OCI-LY3 (cell line): ENCODE results near the gene IL16.

Experiments used
- EZH2phosphoT487 ChIP-seq: fragments of 200-600 bp; shearing (Covaris generic); IDR thresholded peaks from 2 replicates; pipeline ENCODE4 v1.6.1; 2018; ENCODE audit warnings: antibody characterized with exemption, mixed run types, low read depth
- TF ChIP-seq, protein P1 (sequence below): fragments of 200-600, 300-600 bp; sonication (generic); IDR thresholded peaks from 2 replicates; pipeline ENCODE4 v1.5.1; 2014; ENCODE audit warnings: antibody characterized with exemption, low read length, low read depth

DNA sequence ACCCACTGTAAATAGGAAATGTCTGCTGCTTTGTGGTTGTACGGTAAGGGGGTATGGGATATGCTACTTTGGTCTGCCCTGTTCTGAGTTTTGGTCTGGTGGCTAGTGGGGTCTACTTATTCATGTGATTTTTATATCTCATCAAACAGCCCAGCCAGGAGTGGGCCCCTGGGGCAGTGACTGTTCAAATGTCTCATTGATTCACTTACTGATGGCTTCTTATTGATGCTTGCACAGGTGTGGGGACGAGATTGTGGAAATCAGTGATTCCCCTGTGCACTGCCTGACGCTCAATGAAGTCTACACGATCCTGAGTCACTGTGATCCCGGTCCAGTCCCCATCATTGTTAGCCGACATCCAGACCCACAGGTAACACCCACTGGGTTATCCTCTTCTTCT, 88.8 kb downstream of the IL16 start:
- TF ChIP-seq EZH2phosphoT487, result no peak
- TF ChIP-seq, protein P1, sequence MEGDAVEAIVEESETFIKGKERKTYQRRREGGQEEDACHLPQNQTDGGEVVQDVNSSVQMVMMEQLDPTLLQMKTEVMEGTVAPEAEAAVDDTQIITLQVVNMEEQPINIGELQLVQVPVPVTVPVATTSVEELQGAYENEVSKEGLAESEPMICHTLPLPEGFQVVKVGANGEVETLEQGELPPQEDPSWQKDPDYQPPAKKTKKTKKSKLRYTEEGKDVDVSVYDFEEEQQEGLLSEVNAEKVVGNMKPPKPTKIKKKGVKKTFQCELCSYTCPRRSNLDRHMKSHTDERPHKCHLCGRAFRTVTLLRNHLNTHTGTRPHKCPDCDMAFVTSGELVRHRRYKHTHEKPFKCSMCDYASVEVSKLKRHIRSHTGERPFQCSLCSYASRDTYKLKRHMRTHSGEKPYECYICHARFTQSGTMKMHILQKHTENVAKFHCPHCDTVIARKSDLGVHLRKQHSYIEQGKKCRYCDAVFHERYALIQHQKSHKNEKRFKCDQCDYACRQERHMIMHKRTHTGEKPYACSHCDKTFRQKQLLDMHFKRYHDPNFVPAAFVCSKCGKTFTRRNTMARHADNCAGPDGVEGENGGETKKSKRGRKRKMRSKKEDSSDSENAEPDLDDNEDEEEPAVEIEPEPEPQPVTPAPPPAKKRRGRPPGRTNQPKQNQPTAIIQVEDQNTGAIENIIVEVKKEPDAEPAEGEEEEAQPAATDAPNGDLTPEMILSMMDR, result no peak
